Memory B cell (primary cell): ENCODE measurements around the gene MCTS1.
A peak's percentile ranks its signal among the peaks of the same experiment; 100 is the strongest.
"Not testable (repeated sequence)": the region's sequence is repeated elsewhere in the genome, so short reads cannot be mapped to it uniquely, and the experiment has no call there.

Experiments
- ATAC-seq: fragments of 150-1000 bp; cut with Tn5 transposase; 2 replicates; pipeline ENCODE4 v1.10.0; 2021; ENCODE audit warnings: low read depth, mild to moderate bottlenecking, moderate library complexity
- DNase-seq, 2 donors: peaks; one replicate each; pipeline ENCODE4 v3.0.0; 2022; ENCODE audit warnings: low spot score in 2 of 2
- H3K27ac Mint-ChIP-seq: one replicate; pipeline ENCODE4 v1.8.0; 2022; ENCODE audit warnings: mild to moderate bottlenecking, moderate library complexity, mixed read lengths
- H3K27me3 Mint-ChIP-seq: one replicate; pipeline ENCODE4 v1.8.0; 2022; ENCODE audit warnings: mixed read lengths
- H3K36me3 Mint-ChIP-seq: one replicate; pipeline ENCODE4 v1.8.0; 2022; ENCODE audit warnings: mild to moderate bottlenecking, mixed read lengths
- H3K4me1 Mint-ChIP-seq: one replicate; pipeline ENCODE4 v1.8.0; 2022; ENCODE audit warnings: mixed read lengths
- H3K4me3 Mint-ChIP-seq: one replicate; pipeline ENCODE4 v1.8.0; 2022; ENCODE audit warnings: mild to moderate bottlenecking, moderate library complexity, mixed read lengths
- H3K9me3 Mint-ChIP-seq: one replicate; pipeline ENCODE4 v1.8.0; 2022; ENCODE audit warnings: mixed read lengths

MCTS1 gene

DNA sequence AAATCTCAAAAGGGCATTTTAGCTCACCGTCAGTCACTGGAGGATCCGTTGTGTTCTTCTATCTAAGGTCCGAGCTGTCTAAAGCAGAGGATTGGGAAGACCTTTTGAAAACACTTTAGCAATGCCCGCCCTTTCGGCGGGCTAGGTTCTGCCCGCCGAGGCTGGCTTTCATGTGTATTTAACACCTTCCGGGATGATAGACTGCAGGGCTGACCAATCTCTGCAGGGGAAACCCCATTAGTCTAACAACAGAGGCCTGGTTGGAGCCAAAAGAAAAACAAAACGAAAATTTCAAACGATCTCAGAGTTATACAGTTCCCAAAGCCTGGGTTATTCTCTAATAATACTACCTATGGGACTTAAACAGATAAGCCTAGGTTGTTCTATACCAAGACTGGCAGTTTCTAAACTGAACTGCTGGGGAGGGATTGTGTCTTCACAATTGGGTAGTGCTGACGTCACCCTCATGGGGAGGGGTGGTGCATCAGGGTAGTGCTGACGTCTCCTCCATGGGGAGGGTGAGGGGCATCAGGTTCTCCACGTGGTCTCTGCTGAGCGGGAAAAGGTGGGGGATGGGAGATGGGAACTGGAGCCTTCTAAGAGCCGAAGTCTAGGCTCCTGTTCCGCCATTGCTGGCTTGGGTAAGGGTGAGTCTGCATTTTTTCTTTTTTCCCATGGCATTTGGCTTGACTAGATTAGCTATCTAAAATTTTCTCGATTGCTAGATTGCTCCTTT, 28.4 kb upstream of the MCTS1 start:
- no peak overlapping the region for H3K4me3 Mint-ChIP-seq
- no peak for ATAC-seq
- H3K36me3 Mint-ChIP-seq: no peaks in the 10 kb centered on the region
- no peak overlapping the region for H3K27ac Mint-ChIP-seq
- no peaks in the 10 kb centered on the region for H3K4me1 Mint-ChIP-seq
- no peaks in the 10 kb centered on the region for H3K27me3 Mint-ChIP-seq
- no peaks in the 10 kb centered on the region for H3K9me3 Mint-ChIP-seq
- DNase-seq: no peak

DNA sequence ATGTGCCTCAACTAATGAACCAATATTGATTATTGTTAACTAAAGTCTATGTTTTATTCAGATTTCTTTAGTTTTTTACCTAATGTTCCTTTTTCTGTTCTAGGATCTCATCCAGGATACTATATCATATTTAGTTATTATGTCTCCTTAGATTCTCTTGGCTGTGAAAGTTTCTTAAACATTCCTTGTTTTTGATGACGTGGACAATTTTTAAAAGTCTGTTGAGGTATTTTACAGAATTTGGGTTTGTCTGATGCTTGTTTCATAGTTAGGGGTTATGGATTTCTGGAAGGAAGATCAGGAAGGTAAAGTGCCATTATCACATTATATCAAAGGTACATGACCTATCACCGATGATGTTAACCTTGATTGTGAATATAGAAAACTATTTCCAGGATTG, 18.2 kb upstream of the MCTS1 start:
- DNase-seq: no peak
- H3K9me3 Mint-ChIP-seq: no peaks in the 10 kb centered on the region

DNA sequence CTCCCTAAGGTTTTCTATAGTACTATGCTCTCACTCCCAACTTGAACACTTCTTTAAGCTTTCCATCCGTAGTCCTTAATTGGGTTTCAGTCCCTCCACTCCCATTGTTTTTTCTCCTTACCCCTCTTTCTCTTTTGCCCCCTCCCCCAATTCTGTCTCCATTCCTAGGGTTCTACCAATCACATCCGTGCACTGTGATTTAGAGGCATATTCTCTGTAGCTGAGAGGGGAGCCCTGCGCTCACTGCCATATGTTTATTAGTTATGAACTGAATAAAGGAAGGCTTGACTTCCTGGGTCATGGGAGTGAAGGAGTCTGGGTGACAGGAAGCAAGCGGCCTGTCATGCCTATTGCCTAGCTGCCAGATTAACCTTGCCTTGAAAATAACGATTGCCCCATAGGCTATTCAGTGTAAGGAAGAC, 471 bp downstream of the MCTS1 start:
- H3K36me3 Mint-ChIP-seq: peaks cover under 1% of the 10 kb centered on the region
- no peaks in the 10 kb centered on the region for H3K4me1 Mint-ChIP-seq
- H3K4me3 Mint-ChIP-seq: peak overlapping the region; percentile 98
- ATAC-seq: peak; percentile 52
- no peaks in the 10 kb centered on the region for H3K27me3 Mint-ChIP-seq
- DNase-seq: peak in 1 of 2 donors; percentile 1
- H3K27ac Mint-ChIP-seq: peak overlapping the region; percentile 99
- H3K9me3 Mint-ChIP-seq: no peaks in the 10 kb centered on the region

More for the DNA sequence above, 18.2 kb upstream of the MCTS1 start:
- no peak for ATAC-seq
- Mint-ChIP-seq H3K4me1 (no peaks in the 10 kb centered on the region), H3K36me3 (peaks cover 4% of the 10 kb centered on the region), H3K4me3 (no peak overlapping the region), H3K27ac (no peak overlapping the region), H3K27me3 (peaks cover 2% of the 10 kb centered on the region)

DNA sequence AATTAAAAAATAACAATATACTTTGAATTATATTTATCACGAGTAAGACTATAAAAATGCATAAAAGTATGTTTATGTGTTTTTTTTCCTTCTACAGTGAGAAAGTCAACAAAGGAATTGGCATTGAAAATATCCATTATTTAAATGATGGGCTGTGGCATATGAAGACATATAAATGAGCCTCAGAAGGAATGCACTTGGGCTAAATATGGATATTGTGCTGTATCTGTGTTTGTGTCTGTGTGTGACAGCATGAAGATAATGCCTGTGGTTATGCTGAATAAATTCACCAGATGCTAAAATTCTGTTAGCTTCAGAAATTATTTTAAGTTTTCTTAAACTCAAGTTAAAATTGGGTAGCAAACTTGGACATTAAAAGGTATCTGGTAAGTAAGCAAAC, 8.2 kb downstream of the MCTS1 start:
- Mint-ChIP-seq H3K27ac (no peak overlapping the region), H3K4me3 (no peak overlapping the region), H3K9me3 (no peaks in the 10 kb centered on the region), H3K27me3 (no peaks in the 10 kb centered on the region), H3K36me3 (peaks cover 5% of the 10 kb centered on the region), H3K4me1 (peaks cover 3% of the 10 kb centered on the region)
- ATAC-seq: no peak
- DNase-seq: no peak

DNA sequence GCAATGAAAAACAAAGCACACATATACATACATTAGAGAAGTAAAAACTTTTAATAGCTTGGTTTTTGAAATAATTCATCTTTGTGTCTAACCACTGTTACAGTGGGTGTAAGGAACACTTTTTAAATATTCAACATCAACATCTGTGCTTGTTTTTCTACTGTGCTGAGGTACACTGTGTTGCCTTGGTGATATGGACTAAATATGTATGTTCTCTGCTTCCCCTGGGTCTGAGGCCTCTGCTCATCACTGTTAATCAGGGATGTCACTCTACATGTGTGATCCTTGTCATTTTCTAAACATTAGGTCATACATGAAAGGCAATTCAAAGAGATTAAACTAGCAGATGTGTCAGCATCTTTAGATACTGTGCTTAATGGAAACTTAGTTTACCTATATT, 10.9 kb downstream of the MCTS1 start:
- H3K4me1 Mint-ChIP-seq: peaks cover 4% of the 10 kb centered on the region
- H3K27me3 Mint-ChIP-seq: no peaks in the 10 kb centered on the region
- no peak overlapping the region for H3K4me3 Mint-ChIP-seq
- ATAC-seq: no peak
- H3K36me3 Mint-ChIP-seq: peaks cover 6% of the 10 kb centered on the region
- DNase-seq: no peak
- H3K9me3 Mint-ChIP-seq: no peaks in the 10 kb centered on the region
- no peak overlapping the region for H3K27ac Mint-ChIP-seq

DNA sequence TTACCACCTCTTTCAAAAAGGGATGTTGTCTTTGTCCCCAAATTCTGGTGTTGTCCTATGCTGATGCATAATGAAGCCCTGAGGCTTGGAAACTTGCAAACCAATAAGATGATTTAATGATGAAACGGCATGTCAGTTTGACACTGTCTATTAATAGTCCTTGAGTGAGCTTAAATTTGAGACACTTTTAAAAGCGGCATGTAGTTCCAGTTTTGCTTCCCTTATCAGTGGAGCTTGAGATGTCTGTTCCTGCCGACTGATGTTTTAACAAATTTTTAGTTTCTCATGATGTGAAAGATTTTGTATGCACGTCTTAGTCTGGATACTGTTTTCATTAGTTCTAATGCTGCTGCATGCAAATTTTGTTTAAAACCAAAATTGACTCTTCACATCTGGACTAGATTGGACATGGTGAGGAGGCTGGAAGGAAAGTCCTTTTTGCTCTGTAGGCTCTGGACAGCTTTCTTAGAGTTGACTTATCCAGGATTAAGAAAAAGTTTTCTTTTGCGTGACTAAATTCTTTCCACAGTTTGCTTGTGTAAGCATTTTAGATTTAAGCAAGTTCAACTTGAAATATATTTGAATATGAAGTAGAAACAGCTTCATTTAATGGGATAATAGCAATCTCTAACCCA, 14.2 kb downstream of the MCTS1 start:
- H3K4me3 Mint-ChIP-seq: no peak overlapping the region
- H3K4me1 Mint-ChIP-seq: peaks cover 4% of the 10 kb centered on the region
- no peaks in the 10 kb centered on the region for H3K9me3 Mint-ChIP-seq
- no peak overlapping the region for H3K27ac Mint-ChIP-seq
- H3K36me3 Mint-ChIP-seq: peaks cover 4% of the 10 kb centered on the region
- no peaks in the 10 kb centered on the region for H3K27me3 Mint-ChIP-seq
- DNase-seq: no peak
- peak; percentile 41 for ATAC-seq

DNA sequence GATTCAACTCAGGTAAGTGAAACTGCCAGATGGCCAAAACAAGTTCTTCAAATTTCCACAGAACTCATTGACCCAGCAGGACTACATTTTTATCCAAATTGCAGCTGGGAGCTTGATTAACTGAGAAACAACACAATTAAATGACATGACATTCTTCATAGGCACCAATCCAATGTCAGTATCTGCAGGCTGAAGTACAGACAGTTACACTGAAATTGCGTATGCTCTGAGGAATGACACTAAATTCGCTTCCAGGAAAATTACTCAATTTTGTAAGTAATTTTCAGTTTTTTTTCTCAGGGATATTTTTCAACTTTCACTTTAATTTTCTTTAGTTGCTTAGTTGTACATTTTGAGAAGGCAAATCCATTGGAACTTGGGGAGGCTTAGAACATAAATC, 21.5 kb downstream of the MCTS1 start:
- H3K4me3 Mint-ChIP-seq: no peak overlapping the region
- no peak for ATAC-seq
- no peaks in the 10 kb centered on the region for H3K9me3 Mint-ChIP-seq
- peaks cover 2% of the 10 kb centered on the region for H3K36me3 Mint-ChIP-seq
- H3K27me3 Mint-ChIP-seq: no peaks in the 10 kb centered on the region
- DNase-seq: no peak
- peaks cover 2% of the 10 kb centered on the region for H3K4me1 Mint-ChIP-seq
- no peak overlapping the region for H3K27ac Mint-ChIP-seq

DNA sequence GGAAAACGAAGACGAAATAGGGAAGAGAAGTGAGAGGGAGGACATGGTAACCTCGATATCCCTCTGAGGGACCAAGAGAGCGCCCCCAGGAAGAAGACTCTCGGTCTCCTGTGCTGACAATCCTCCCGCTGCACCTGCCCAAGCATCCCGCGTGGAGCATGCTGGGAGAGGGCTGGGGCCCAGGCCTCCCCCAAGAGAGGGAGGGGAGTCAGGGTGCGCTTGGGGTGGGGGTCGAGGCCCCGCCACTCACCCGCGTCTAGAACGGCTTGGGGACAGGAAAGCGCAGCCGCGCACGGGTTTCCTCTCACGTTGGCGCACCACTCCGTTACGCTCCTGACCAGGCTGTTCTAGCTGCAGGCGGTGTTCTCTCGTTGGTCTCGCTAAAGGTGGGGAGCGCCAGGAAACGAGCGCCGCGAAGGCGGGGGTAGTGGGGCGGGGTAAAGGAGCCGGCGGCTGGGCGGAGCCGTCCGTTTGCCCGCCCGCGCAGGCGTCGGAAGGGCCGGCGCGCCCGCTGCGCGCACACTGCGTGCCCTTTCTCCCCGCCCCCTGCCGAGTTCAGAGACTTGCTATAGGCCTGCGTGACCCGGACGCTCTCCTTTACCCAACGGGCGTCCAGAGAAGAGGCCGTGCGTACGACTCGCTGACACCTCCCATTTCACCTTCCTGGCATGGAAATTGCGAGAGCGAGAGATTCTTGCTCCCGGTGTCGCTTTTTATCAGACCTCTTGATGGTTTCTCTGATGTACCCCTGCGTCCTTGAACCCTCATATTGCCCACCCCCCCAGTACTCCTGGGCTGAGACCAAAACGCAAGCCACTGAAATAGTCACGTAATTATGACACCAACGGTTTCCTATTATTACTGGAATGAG, 26.0 kb downstream of the MCTS1 start, which contains the start of gene C1GALT1C1:
TSS of gene C1GALT1C1 (minus strand) at position 388 of the 871 bp plus-strand sequence. CDS start 2,888 bp downstream, outside the sequence.
- H3K27me3 Mint-ChIP-seq: no peaks in the 10 kb centered on the region
- no peaks in the 10 kb centered on the region for H3K9me3 Mint-ChIP-seq

DNA sequence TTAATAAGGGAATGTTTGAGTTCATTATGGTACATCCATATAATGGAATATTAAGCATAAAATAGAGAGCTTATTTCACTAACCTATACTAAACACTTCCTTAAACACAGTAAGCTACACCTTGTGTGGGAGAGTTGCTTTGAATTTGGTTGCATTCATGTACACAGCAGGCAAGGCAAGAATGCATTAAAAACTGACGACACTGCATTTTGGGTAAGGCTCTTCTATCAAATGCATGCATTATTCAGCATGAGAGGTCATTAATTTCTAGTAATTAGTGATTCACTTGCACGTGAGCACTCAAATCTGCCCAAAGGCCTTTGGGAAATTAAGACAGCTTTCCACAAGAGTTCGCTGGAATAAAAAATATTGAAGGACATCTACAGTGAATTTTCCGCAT, 34.7 kb downstream of the MCTS1 start:
- ATAC-seq (no peak), DNase-seq (no peak)
- H3K27ac Mint-ChIP-seq: no peak overlapping the region
- H3K4me1 Mint-ChIP-seq: peaks cover 4% of the 10 kb centered on the region
- H3K36me3 Mint-ChIP-seq: no peaks in the 10 kb centered on the region
- no peak overlapping the region for H3K4me3 Mint-ChIP-seq
- H3K9me3 Mint-ChIP-seq: no peaks in the 10 kb centered on the region
- H3K27me3 Mint-ChIP-seq: no peaks in the 10 kb centered on the region

More for the DNA sequence above, 26.0 kb downstream of the MCTS1 start, which contains the start of gene C1GALT1C1:
- peaks cover 3% of the 10 kb centered on the region for H3K4me1 Mint-ChIP-seq
- DNase-seq: peak; percentile 75 to 89
- peak; percentile 88 for ATAC-seq
- H3K36me3 Mint-ChIP-seq: no peaks in the 10 kb centered on the region
- H3K4me3 Mint-ChIP-seq: peak within 1 kb of the TSS; percentile 93
- peak within 1 kb of the TSS; percentile 98 for H3K27ac Mint-ChIP-seq

DNA sequence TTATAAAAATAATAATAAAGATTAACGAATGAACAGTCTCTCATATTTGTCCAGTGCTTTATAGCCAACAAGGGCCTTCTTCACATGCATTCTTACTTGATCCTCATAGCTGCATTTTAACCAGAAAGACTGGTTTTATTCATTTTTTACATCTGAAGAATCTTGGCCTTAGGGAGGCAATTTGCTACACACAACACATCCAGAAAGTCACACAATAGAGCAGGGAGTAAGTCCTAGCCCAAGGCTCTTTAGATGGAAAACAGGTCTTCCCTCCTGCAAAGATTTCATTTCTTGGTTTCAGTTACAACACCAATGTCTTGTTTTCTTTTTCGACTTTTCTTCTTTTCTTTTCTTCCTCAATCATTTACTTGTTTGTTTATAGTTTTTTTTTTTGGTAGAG, 39.0 kb downstream of the MCTS1 start:
- no peak for ATAC-seq
- Mint-ChIP-seq H3K27ac (no peak overlapping the region), H3K4me1 (no peaks in the 10 kb centered on the region), H3K27me3 (no peaks in the 10 kb centered on the region), H3K36me3 (no peaks in the 10 kb centered on the region), H3K4me3 (no peak overlapping the region), H3K9me3 (no peaks in the 10 kb centered on the region)
- no peak for DNase-seq

DNA sequence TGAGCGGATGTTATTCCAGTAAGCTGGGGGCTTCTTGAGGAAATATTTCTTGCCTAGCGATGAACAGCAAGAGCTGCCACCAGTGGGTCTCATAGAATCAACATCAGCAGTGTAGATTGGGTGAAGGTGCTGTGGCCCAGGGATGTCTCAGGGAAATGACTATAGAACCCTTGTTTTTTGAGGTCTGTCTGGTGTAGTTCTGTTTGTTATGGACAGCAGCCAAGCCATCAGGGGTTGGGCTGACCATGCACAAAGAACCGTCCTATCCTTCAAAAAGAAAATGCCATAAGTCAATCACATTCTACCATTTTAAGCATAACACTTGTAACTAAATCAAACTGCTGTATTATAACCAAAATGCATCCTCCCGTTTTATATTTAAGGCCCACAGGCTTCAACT, 43.2 kb downstream of the MCTS1 start:
- no peaks in the 10 kb centered on the region for H3K9me3 Mint-ChIP-seq
- no peak overlapping the region for H3K4me3 Mint-ChIP-seq
- no peak overlapping the region for H3K27ac Mint-ChIP-seq
- no peaks in the 10 kb centered on the region for H3K4me1 Mint-ChIP-seq
- no peaks in the 10 kb centered on the region for H3K36me3 Mint-ChIP-seq
- H3K27me3 Mint-ChIP-seq: no peaks in the 10 kb centered on the region
- DNase-seq: no peak
- no peak for ATAC-seq

DNA sequence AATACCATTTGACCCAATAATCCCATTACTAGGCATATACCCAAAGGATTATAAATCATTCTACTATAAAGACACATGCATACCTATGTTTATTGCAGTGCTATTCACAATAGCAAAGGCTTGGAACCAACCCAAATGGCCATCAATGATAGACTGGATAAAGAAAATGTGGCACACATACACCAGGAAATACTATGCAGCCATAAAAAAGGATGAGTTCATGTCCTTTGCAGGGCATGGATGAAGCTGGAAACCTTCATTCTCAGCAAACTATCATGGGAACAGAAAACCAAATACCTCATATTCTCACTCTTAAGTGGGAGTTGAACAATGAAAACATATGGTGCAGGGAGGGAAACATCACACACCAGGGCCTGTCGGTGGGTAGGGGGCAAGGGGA, 48.4 kb downstream of the MCTS1 start:
- not testable (repeated sequence) for DNase-seq, H3K27me3 Mint-ChIP-seq, H3K36me3 Mint-ChIP-seq, H3K4me3 Mint-ChIP-seq, ATAC-seq, H3K9me3 Mint-ChIP-seq, H3K27ac Mint-ChIP-seq, H3K4me1 Mint-ChIP-seq

DNA sequence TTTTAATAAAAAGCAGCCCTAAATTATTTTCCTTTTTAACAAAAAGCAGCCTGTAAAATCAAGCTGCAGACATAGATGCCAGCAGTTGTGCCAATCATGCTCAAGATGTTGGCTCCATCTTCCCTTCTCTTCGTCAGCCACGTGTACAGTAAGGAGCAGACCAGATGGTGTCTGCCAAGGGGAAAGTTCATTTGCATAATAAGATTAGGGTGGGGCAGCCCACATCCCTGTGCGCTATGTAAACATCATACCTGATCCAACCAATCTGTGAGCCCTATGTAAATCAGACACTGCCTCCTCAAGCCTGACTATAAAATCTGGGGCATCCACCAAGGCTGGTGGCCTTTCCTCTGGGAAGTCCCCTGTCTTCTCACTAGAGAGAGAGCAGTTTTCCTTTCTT, 49.1 kb downstream of the MCTS1 start:
- Mint-ChIP-seq H3K4me3 (no peak overlapping the region), H3K27me3 (no peaks in the 10 kb centered on the region), H3K9me3 (no peaks in the 10 kb centered on the region), H3K27ac (no peak overlapping the region), H3K36me3 (no peaks in the 10 kb centered on the region), H3K4me1 (no peaks in the 10 kb centered on the region)
- DNase-seq (no peak), ATAC-seq (peak; percentile 26)

DNA sequence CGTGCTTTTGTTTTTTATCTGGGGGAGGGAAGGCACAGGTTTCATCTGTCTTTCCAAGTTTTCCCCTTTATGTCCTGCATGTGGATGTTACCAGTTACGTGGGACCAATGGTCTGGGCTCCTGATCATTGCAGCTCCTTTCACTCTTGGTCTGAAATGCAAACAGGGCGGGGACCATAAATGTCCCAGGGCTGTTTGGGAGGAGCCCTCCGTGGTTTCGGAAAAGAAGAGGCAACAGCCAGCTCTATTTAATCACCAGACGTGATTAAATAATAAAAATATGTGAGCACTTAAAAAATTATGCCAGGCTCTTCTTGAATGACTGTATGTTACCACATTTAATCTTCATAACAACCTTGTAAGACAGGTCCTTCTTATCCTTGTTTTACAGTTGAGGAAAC, 56.7 kb downstream of the MCTS1 start:
- no peak for ATAC-seq
- H3K27ac Mint-ChIP-seq: no peak overlapping the region
- H3K36me3 Mint-ChIP-seq: no peaks in the 10 kb centered on the region
- DNase-seq: no peak
- peaks cover 3% of the 10 kb centered on the region for H3K4me1 Mint-ChIP-seq
- H3K9me3 Mint-ChIP-seq: no peaks in the 10 kb centered on the region
- no peaks in the 10 kb centered on the region for H3K27me3 Mint-ChIP-seq
- H3K4me3 Mint-ChIP-seq: no peak overlapping the region
